Adrenal gland (tissue), 12 donors: Measurements from ENCODE around the gene C12orf57. TPM values are rescaled to one million over a fixed set of nuclear protein-coding genes. Genes with fewer than 3 reads are reported as not detected.
A peak's percentile ranks its signal among the peaks of the same experiment; 100 is the strongest.

Source experiments
- DNase-seq, 7 donors: peaks; one replicate each; pipeline ENCODE4 v3.0.0-alpha.2; 2019 to 2020
- H3K27ac ChIP-seq, 5 donors: fragments of 200-600 bp; sonication (generic) in 4 of 5; 1 replicate in 3 of 5; 2 replicates in 2 of 5; pipeline versions ENCODE4 v1.5.1 to v1.8.0; 2016 to 2020; ENCODE audit warnings: mild to moderate bottlenecking in 1 of 5
- H3K27me3 ChIP-seq: fragments of 200-600 bp; 2 replicates; pipeline ENCODE4 v1.8.0; 2021
- H3K36me3 ChIP-seq, 2 donors: fragments of 200-600 bp; replicated peaks in 1 of 2; 1 replicate in 1 of 2; 2 replicates in 1 of 2; pipeline versions ENCODE4 v1.5.1 to v1.8.0; 2018 to 2022
- H3K4me1 ChIP-seq, 2 donors: fragments of 200-600 bp; replicated peaks in 1 of 2; 1 replicate in 1 of 2; 2 replicates in 1 of 2; pipeline versions ENCODE4 v1.5.1 to v1.8.0; 2018 to 2021
- H3K4me3 ChIP-seq, 4 donors: fragments of 200-600 bp; sonication (generic) in 3 of 4; one replicate each; pipeline ENCODE4 v1.5.1; 2016 to 2018
- H3K9me3 ChIP-seq, 3 donors: fragments of 200-600 bp; sonication (generic) in 1 of 3; replicated peaks in 1 of 3; 1 replicate in 2 of 3; 2 replicates in 1 of 3; pipeline versions ENCODE4 v1.5.1 to v1.8.0; 2016 to 2021
- CTCF ChIP-seq, 6 experiments: fragments of 450-650 bp in 4 of 6; fragments of 200-600 bp in 2 of 6; sonication (generic) in 1 of 6; IDR thresholded peaks; 1 replicate in 5 of 6; 2 replicates in 1 of 6; pipeline versions ENCODE4 v1.5.1 to v1.8.0; 2016 to 2021; ENCODE audit warnings: antibody characterized with exemption in 6 of 6, mild to moderate bottlenecking in 2 of 6, moderate library complexity in 1 of 6
- POLR2A ChIP-seq, 2 donors: fragments of 450-650 bp; IDR thresholded peaks; one replicate each; pipeline ENCODE4 v1.6.1; 2017; ENCODE audit warnings: antibody characterized with exemption in 2 of 2, mild to moderate bottlenecking in 2 of 2, moderate library complexity in 1 of 2
- WGBS, 4 donors: extraction: QIAGEN DNeasy Blood & Tissue Kit in 2 of 4; methylation state at CpG; one replicate each; pipeline versions ENCODE4 v1.1.5 to v1.1.7; 2013 to 2017; 5-methylcytosine and 5-hydroxymethylcytosine counted together
- intact Hi-C, 2 donors: fragments of 100-400 bp; cut with DNase I; formaldehyde crosslinking; loops; one replicate each; pipeline versions ENCODE4 v1.14.1 to v1.15.0; 2022 to 2023
- polyA plus RNA-seq, 3 donors: library from polyadenylated mRNA; stranded (reverse); fragments of 200-250 nt in 2 of 3; fragments of 350-450 nt in 1 of 3; fragmentation: Illumina TruSeq in 1 of 3; extraction: RNeasy Lipid Tissue Mini Kit (QIAGEN cat#74804) in 1 of 3; gene quantifications; one replicate each; pipeline ENCODE4 v1.2.3, GENCODE V29; 2013 to 2014
- total RNA-seq, 9 donors: library from RNA; depleted of rRNA in 4 of 9; stranded (reverse); fragments of >200 nt in 4 of 9; fragments of 120-200 nt in 1 of 9; fragmentation: NEBNext Ultra II Directional in 1 of 9; extraction: Animal tissue kit (Norgen Biotek cat#: 25700) in 1 of 9; gene quantifications; one replicate each; pipeline versions ENCODE4 v1.1.0 to v1.2.4, GENCODE V29; 2013 to 2023
- donor health status: healthy with polysubstance abuse.
- donor health status: Bipolar disorder and iron deficiency.
- donor health status: DM: yes; HTN: yes; CAD: no.
- donor health status: DM: no; HTN: no; CAD: no.
- donor health status: DM: no; HTN: no; CAD: no.
- donor health status: DM: yes; HTN: yes; CAD: no.

C12orf57 gene
- total and polyA plus RNA-seq, 12 donors = 58.4 to 505 (median 277) TPM

GRCh38 chr12:6951551-6952120 is 7.8 kb downstream of the C12orf57 start:
- Histone ChIP-seq H3K9me3 (no peaks in the 10 kb centered on the region), H3K36me3 (no peaks in the 10 kb centered on the region), H3K27ac (peak overlapping the region in 4 of 5 donors; percentile 43 to 83 (median 57)), H3K4me1 (peaks cover 14 to 28% of the 10 kb centered on the region in 2 donors), H3K27me3 (no peaks in the 10 kb centered on the region), H3K4me3 (peak overlapping the region in 1 of 4 donors; percentile 33)
- intact Hi-C loops = loop anchor here (10.0 kb wide), 2 partner anchors 77 to 163 kb away; partner anchors contain the start of gene SPSB2 (in 1 of the 2)
- 72 to 79% (median 77%) methylated on average over 12 to 20 of the region's 20 CpGs for WGBS, 4 donors
- TF ChIP-seq POLR2A (IDR thresholded peaks at IDR 0.05) (no peak), CTCF (IDR thresholded peaks at IDR 0.05) (no peak)
- DNase-seq = peak in 1 of 7 donors; percentile 1

GRCh38 chr12:6952121-6952862 is 8.5 kb downstream of the C12orf57 start:
- TF ChIP-seq CTCF (IDR thresholded peaks at IDR 0.05) (no peak), POLR2A (IDR thresholded peaks at IDR 0.05) (no peak)
- no peaks in the 10 kb centered on the region for H3K27me3 ChIP-seq
- 68 to 75% (median 70%) methylated on average over 4 to 22 of the region's 22 CpGs for WGBS, 4 donors
- DNase-seq = peak in 2 of 7 donors; percentile 1 to 15
- intact Hi-C loops = loop anchor here (10.0 kb wide), 2 partner anchors 77 to 163 kb away; partner anchors contain the start of gene SPSB2 (in 1 of the 2)
- peaks cover 10 to 24% of the 10 kb centered on the region in 2 donors for H3K4me1 ChIP-seq
- H3K27ac ChIP-seq = peak overlapping the region in 3 of 5 donors; percentile 7 to 83 (median 68)
- H3K9me3 ChIP-seq = no peaks in the 10 kb centered on the region
- peak overlapping the region in 1 of 4 donors; percentile 33 for H3K4me3 ChIP-seq
- no peaks in the 10 kb centered on the region for H3K36me3 ChIP-seq

GRCh38 chr12:6952863-6953441 is 9.1 kb downstream of the C12orf57 start:
- Histone ChIP-seq H3K4me1 (peaks cover 10 to 26% of the 10 kb centered on the region in 2 donors), H3K4me3 (peak overlapping the region in 1 of 4 donors; percentile 33), H3K27me3 (no peaks in the 10 kb centered on the region), H3K27ac (peak overlapping the region in 4 of 5 donors; percentile 8 to 83 (median 41)), H3K9me3 (no peaks in the 10 kb centered on the region), H3K36me3 (no peaks in the 10 kb centered on the region)
- TF ChIP-seq CTCF (IDR thresholded peaks at IDR 0.05) (no peak), POLR2A (IDR thresholded peaks at IDR 0.05) (no peak)
- peak in 1 of 7 donors; percentile 13 for DNase-seq
- intact Hi-C loops = loop anchor here (10.0 kb wide), 2 partner anchors 78 to 162 kb away; partner anchors contain the start of gene SPSB2 (in 1 of the 2)
- 73 to 93% (median 85%) methylated on average over 8 to 15 of the region's 15 CpGs for WGBS, 4 donors
